NOMO-1 treated with DMSO at 0.1 percent for 48 hours (cell line): ENCODE results near the gene RABGGTA.
A peak's percentile ranks its signal among the peaks of the same experiment; 100 is the strongest.
"Not testable (repeated sequence)": the region's sequence is repeated elsewhere in the genome, so short reads cannot be mapped to it uniquely, and the experiment has no call there.

ENCODE experiments used
- DNase-seq: peaks from one replicate; lab custom pipeline; 2025; ENCODE audit not compliant: unreplicated experiment; lab: John Stamatoyannopoulos, UW

RABGGTA gene

DNA sequence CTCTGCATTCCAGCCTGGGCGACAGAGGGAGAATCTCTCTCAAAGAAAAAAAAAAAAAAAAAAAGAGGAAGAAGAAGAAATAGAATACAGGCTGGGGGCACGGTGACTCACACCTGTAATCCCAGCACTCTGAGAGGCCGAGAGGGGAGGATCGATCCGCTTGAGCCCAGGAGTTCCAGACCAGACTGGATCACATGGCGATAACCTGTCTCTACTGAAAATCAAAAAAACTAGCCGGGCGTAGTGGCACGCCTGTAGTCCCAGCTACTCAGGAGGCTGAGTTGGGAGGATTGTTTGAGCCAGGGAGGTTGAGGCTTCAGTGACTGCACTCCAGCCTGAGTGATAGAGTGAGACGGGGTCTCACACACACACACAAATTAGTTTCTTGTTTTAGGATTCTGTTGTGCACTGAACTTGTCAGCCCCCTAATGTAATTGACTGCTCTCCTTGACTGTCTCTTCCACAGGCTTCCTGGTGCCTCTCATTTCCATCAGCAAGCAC, 28.0 kb downstream of the RABGGTA start:
- DNase-seq = peak; percentile 65

DNA sequence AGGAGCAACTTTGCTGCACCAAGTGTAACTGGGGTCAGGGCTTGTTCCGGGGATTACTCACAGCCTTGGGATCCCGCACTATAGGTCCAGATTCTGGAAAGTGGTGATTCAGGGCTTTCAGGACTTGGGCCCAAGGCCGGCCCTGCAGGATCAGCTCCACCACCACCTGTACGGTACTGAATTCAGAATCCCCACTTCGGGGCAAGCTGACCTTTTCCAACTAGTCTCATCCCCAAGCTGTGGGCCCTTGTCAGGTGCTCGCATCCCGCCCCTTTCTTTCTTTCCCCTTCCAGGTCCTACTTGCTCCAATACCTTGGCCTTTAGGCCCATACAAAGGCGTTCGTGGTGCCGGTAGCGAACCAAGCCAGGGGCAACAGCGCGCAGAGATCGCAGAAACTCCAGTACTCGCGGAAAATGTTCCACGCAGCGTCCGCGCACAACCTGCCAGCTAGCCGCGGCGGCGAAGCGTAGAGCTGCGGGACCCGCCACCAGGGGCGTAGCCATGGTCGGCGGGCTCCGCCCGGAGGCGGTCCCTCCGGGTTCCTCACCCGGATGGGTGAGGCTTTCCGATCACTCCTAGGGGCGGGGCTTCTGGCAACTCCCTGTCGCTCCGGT, 29.5 kb downstream of the RABGGTA start:
- peak; percentile 97 for DNase-seq

DNA sequence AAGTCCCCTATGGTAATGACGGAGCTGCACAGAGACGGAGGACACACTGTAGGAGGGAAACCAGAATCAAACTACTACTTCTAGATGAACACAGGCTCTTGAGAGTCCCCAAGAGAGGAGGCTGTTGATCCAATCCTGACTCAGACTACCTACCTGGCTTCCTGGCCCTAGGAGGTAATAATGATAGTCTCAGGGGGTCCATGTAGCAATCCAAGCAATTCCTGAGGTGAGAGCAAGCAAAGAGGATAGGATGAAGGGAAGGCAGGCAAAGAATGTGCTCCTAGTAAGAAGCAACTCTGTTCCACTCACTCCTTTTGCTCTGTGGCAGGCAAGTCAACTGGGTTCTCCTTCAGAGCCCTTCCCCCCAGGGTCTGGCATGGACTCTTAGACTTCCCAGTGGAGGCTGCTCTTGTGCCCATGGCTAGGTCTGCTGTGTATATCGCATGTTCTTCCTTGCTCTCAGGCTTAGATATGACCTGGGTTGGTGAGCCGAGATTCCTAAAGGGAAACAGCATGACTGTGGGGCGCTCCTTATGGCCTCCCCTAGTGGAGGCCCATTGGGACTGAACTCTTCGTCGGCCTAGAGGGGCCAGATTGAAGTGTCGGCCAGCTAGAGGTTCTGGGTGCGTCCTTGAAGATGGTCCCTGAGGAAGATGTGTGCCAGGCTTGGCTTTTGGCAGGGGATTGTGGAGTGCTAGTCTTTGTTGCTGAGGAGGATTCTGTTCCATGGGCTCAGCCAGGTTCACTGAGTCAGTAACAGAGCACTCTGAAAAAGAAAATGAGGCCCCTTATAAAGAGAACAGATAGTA, 31.1 kb downstream of the RABGGTA start:
- no peak for DNase-seq

DNA sequence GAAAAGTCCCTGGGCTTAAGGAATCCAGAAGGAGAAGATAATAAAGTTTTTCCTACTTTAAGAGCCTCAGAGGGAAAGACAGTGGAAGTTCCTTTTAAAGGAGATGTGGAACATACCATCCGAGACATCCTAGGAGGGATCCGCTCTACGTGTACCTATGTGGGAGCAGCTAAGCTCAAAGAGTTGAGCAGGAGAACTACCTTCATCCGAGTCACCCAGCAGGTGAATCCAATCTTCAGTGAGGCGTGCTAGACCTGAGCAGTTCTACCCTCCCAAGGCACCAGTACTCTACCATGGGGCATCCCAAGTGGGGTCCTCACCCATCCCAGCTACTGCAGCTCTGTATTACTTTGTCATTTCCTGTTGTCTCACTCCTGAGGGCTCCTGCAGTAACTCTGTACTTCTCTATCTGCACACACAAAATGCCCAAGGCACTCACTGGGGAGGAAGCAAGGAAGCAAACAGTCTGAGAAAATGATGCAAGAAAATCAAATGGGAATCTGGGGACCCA, 32.8 kb downstream of the RABGGTA start:
- DNase-seq = no peak

DNA sequence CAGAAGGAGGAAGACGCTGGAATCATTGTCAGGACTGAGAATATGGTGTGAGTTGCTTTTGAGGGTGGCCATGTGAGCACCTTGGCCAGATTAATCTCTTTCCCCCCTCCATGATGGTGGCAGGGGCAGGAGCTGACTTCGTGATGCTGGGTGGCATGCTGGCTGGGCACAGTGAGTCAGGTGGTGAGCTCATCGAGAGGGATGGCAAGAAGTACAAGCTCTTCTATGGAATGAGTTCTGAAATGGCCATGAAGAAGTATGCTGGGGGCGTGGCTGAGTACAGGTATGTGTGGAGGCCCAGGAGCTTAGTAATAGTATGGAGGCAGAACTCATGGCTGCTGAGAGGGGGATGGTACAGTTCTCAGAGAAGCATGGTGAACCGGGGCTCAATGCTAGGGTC, 33.3 kb downstream of the RABGGTA start:
- DNase-seq = no peak

DNA sequence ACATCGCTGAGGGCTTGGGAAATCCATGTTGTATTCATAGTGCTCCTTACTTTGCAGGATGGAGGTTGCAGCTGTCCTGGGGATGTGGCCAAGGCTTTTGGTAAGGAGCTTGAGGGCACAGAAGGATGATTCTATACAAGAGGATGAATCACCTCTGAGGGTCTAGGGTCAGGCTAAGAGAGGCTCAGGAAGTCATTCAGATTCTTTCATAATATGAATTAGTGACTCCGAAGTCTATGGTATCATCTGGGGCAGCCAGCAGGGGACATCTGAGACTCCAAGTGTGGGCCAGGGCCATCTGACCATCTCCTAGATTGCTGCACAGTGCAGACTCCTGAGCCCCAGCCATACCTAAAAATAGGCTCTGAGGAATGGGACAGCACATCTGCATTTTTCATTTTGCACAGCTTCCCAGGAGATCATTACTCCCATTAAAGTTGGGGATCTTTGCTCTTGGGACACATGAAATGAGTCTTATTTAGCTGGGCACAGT, 33.9 kb downstream of the RABGGTA start:
- DNase-seq = no peak

DNA sequence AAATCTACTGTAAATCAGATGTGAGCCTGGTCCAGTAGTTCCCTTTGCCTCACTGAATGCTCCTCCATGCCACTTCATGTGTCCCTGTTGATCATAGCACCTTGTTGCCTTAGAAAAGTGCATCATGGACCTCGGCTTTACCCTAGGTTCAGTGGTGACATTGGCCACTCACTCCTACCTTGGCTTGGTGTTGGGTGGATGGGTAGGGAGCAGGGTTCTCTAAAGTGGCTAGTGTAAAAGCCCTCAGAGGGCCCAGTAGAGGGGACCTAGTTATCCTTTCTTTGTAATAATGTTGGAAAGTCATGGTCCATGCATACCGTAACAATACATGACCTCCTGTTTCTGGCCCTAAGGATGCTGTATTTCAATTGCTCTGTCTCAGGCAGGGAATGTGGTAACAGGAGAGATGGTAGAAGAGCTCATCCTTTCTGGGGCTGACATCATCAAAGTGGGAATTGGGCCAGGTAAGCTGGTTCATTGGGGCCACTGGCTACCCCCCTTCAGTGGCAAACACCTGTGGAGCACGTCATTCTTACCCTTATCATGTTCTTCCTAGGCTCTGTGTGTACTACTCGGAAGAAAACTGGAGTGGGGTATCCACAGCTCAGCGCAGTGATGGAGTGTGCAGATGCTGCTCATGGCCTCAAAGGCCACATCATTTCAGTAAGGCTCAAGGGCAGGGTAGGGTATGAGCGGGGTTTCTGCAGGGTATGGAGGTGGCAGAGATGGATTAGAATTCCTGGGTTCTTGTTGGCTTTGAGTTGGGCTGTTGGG, 34.5 kb downstream of the RABGGTA start:
- no peak for DNase-seq

DNA sequence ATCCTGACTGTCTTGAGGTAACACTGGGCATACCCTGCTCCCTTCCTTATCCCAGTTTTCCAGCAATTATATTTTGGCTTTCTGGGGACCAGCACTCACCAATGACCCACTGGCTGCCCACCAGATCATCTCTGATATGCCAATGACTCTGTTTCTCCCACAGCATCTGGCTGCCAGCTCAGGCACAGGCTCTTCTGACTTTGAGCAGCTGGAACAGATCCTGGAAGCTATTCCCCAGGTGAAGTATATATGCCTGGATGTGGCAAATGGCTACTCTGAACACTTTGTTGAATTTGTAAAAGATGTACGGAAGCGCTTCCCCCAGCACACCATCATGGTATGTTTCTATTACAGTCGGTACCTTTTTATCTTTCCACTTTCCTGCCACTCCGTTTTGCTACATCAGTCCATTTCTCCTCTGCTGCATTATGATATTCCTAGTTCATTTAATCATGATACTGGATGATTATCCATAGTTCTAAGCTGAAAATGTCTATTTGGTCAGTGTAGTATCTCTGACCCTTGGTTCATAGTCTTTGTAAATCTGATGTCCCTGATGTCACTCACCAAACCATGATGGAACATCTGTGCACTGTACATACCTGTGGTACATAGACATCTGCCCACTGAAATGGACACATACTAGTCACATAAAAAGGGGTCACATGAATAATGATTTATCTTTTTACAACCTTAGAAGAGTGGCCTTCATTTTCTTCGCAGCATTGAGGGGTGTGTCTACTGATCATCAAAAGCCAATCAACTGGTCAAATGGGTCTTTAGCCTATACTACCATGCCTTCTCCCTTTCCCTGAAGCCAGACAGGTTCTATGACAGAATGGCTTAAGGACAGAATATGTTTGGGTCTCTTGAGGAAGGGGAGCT, 35.4 kb downstream of the RABGGTA start:
- DNase-seq = no peak

DNA sequence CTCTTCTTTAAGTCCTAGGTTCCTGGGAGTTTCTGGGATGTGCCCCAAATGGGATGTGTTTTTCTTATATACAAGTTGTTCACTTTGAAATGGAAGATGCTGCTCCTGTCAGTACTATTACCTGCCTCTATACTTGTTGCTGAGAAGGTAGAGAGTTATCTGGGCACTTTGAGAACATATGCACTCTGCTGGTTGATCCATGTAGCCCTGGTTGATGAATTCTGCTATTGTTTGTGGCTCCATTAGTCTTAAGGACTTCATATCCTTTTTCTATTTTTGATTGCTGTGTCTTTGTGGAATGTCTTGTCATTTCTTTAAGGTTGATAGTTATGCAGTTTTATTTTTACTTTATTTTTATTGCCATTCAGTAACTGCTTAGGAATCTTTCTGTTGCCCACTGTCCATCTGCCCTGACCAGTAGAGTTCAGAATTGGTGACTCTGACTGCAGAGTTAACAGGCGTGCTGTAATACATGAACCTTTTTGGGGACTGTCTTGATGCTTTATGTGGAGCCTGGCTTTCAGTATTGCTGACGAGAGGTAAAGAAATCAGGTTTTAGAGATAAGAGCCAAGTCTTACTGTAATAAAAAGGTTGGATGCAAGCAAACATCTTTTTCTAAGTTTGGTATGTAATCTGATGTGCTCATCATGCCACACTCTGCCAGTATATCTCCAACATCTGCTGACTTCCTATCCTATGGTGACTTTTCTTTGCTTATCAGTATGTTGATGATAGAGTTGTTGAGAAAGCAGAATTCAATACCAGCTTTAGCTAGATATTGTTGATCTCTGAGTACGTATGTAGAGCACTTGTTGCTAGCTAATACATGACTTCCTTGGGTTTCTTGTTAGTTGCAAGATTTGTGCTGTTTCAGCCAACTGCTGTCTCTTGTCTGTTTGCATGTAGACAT, 37.0 kb downstream of the RABGGTA start:
- DNase-seq = no peak

DNA sequence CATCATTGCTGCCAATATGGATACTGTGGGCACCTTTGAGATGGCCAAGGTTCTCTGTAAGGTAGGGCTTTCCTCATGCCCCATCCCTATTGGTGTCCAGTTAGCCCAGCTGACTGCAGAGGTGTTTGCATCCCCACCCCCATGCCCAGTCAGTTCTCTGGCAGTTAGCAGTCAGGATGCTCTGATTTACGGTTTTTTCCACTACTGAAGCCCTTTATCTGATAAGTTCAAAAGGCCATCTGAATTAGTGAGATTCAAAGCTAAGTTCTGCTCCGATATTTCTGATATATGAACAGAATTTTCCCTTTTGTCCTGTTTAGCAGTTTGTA, 37.9 kb downstream of the RABGGTA start:
- DNase-seq = no peak

DNA sequence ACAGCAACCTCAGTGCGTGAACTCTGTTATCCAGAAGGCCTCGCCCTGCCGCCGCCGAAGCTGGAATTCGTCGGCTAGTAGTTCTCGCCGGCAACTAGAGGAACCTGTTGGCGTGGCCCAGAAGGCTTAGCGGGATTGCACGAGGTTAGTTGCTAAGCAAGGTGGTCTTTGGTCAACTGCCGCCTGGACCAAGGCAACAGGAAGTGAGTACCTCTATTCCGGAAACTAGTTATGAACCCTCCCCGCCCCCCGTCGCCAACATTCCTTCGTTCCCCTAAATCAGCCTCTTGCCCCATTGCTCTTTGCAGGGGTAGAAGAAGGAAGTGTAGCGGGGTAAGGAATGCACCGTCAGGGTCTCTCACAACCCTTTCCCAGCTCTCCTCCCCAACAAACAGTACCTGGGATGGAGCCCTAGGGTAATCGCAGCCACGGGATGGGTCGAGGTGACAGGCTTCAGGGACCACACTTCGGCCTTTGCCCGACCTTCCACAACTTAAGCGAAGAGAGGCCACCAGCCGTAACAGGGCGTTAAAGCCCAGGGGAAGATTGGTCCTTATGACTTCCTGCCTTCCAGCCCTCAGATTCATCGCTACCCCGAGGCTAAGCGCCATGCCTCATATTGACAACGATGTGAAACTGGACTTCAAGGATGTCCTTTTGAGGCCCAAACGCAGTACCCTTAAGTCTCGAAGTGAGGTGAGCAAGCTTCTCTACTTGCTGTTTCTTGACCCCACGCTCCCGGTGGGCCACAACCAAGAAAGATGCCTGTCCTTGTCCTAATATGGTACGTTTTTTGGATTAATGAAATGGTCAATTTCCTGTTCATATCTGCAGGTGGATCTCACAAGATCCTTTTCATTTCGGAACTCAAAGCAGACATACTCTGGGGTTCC, 38.5 kb downstream of the RABGGTA start, which contains the start of gene GMPR2:
TSS of gene GMPR2 (plus strand) at position 285 of the 893 bp plus-strand sequence. CDS start at position 610, 325 bp downstream.
- DNase-seq = no peak

DNA sequence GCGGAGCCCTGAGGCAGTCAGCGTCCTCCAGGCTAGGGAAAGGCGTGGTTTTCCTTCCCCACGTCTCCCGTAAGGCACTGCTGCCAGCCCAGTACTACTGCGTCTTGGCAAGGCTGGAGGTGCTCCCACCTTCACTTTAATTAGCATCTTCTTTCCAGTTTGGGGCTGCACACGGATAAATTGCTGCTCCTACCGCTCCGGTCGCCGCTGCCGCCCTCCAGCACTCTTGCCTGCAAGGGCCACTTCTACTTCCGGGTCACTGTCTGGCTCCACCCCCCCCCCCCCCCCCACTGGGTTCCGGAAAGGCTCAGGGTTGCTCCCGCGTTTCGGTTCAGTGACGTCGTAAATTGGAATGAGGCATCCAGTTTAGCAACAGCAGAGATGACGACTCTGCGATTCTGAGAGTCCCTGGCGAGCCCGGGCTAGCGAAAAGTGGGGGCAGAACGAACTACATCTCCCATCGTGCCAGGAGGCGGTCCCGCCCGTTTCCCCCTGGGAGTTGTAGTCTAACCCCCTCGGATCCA, 39.2 kb downstream of the RABGGTA start, which contains the start of gene NEDD8:
TSS of gene NEDD8 (minus strand) at position 247 of the 524 bp plus-strand sequence. CDS start at position 147, 100 bp downstream.
- peak; percentile 98 for DNase-seq

DNA sequence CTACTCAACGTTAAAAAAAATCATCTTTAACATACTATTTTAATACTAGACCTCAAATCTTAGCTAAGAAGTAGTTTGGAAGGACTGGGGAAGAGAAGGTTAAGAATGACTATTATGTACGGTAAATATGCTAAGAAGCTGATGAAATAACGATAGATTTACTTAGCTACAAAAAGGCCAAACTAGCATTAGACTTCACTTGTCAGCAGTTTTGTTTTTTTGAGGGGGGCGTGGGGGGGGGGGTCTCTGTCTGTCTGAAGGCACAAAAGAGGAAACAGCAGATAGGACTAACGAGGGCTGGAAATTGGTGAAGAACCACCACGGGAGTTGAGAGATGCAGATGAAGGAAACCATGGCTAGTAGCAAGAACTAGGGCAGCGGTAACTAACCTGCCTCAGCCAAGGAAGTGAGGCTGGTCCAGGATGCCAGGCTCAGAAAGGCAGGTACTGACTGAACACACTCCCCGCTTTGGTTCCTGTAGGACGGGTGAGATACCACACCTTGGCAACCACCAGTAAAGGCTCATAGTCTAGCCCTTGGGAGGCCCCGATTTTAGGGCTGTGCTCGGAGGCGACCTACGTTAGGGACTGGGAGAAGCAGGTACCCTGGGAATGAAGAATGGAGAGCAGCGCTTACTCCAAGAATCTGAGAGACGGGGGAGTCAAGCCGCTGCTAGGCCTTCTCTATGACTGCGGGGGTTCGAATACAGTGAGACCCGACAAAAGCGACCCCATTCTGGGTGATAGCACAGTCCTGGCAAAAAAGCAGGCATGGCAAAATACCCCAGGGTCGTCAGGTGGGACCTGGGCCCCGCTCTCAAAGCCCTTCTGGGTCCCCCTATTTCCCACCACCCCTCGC, 39.9 kb downstream of the RABGGTA start:
- DNase-seq = no peak

DNA sequence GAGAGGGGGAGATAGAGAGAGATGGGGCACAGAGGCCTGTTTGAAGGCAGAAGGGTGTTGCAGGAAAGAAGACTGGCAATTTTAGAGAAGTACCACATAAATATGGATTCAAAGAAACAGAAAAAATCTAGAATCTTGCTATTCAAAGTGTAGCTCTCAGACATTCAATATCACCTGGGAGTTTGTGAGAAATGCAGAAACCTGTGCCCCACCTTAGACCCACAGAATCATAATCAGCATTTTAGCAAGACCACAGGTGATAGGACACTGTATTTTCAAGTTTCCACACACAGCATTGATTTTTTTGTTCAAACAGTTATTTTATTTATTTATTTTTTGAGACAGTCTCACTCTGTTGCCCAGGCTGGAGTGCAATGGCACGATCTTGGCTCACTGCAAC, 42.5 kb downstream of the RABGGTA start:
- no peak for DNase-seq

DNA sequence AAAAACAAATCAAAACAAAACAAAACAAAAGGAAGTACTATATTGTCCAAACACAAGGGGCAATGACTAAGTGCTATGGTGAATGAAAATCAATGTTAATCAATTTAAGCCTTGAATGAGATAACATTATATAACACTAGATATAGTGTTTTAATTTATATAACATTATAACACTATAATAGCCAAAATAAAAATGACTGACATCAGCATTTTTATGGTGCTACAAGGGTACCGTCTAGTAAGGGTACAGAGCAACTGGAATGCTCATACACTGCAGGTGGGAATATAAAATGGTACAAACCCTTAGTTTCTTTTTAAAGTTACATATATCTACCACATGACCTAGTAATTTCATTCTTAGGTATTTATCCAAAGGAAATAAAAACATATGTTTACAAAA, 44.9 kb downstream of the RABGGTA start:
- DNase-seq = no peak

DNA sequence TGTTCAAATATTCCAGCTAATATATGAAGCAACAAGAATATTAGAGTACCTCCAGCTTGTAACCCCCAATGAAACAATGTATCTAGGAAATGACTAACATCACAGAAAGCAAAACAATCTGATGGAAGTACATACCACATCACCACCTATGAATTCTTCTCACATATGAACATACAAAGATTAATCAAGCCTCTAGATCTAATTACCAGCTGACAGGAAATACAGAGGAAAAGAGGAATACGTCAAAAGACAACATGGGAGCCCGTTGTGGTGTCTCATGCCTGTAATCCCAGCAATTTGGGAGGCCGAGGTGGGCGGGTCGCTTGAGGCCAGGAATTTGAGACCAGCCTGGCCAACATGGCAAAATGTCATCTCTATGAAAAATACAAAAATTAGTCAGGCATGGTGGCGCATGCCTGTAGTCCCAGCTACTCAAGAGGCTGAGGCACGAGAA, 46.8 kb downstream of the RABGGTA start:
- no peak for DNase-seq

DNA sequence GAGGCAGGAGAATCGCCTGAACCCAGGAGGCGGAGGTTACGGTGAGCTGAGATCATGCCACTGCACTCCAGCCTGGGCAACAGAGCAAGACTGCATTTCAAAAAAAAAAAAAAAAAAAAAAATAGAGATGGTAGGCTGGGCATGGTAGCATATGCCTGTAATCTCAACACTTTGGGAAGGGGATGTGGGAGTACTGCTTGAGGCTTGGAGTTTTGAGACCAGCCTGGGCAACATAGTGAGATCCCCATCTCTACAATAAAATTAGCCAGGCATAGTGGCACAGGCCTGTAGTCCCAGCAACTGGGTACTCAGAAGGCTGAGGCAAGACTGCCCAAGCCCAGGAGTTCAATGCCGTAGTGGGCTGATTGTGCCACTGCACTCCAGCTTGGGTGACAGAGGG, 48.4 kb downstream of the RABGGTA start:
- DNase-seq = not testable (repeated sequence)
